ENCODE measurements around the gene PIPOX. TPM values are rescaled to one million over a fixed set of nuclear protein-coding genes. Genes with fewer than 3 reads are reported as not detected.

The PIPOX gene
- total RNA-seq, 4 donors from 2014 or later = 0.52 to 11.2 (median 6.7) TPM

GRCh38 chr17:29058391-29058790 is 15.4 kb downstream of the PIPOX start:
- TF ChIP-seq POLR2AphosphoS5 (IDR thresholded peaks at IDR 0.05) (no peak), POLR2A (IDR thresholded peaks at IDR 0.05) (no peak), EP300 (IDR thresholded peaks at IDR 0.05) (no peak)
- TF ChIP-seq, protein P1, sequence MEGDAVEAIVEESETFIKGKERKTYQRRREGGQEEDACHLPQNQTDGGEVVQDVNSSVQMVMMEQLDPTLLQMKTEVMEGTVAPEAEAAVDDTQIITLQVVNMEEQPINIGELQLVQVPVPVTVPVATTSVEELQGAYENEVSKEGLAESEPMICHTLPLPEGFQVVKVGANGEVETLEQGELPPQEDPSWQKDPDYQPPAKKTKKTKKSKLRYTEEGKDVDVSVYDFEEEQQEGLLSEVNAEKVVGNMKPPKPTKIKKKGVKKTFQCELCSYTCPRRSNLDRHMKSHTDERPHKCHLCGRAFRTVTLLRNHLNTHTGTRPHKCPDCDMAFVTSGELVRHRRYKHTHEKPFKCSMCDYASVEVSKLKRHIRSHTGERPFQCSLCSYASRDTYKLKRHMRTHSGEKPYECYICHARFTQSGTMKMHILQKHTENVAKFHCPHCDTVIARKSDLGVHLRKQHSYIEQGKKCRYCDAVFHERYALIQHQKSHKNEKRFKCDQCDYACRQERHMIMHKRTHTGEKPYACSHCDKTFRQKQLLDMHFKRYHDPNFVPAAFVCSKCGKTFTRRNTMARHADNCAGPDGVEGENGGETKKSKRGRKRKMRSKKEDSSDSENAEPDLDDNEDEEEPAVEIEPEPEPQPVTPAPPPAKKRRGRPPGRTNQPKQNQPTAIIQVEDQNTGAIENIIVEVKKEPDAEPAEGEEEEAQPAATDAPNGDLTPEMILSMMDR (IDR thresholded peaks at IDR 0.05) = no peak
- Histone ChIP-seq H3K27ac (no peak overlapping the region), H3K27me3 (peaks cover 2% of the 10 kb centered on the region), H3K4me3 (no peak overlapping the region), H3K9me3 (no peaks in the 10 kb centered on the region), H3K4me1 (no peaks in the 10 kb centered on the region), H3K36me3 (no peaks in the 10 kb centered on the region)
- ATAC-seq = no peak
- WGBS, 2 donors (ENCODE audit: low coverage in 1 of 2) = 79 to 83% methylated on average over 1 to 3 of the region's 3 CpGs

DNA sequence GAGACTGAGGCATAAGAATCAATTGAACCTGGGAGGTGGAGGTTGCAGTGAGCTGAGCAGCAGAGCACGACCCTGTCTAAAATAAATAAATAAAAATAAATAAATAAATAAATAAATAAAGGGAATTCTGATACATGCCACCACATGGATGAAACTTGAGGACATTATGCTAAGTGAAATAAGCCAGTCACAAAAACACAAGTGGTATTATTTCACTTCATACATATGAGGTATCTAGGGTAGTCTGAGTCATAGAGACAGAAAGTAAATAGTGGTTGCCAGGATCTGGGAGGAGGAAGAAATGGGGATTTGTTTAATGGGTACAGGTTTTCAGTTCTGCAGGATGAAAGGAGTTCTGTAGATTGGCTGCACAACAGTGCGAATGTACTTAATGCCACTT is 16.3 kb downstream of the PIPOX start:
- H3K27me3 ChIP-seq = peaks cover 11% of the 10 kb centered on the region
- no peak overlapping the region for H3K27ac ChIP-seq
- no peak overlapping the region for H3K4me3 ChIP-seq
- no peak for ATAC-seq
- H3K36me3 ChIP-seq = no peaks in the 10 kb centered on the region
- H3K9me3 ChIP-seq = no peaks in the 10 kb centered on the region
- H3K4me1 ChIP-seq = no peaks in the 10 kb centered on the region
- TF ChIP-seq, protein P1 (IDR thresholded peaks at IDR 0.05) = no peak
- TF ChIP-seq POLR2AphosphoS5 (IDR thresholded peaks at IDR 0.05) = no peak
- TF ChIP-seq EP300 (IDR thresholded peaks at IDR 0.05) = no peak
- TF ChIP-seq POLR2A (IDR thresholded peaks at IDR 0.05) = no peak
- 59 to 76% methylated on average over 2 of the region's 2 CpGs for WGBS, 2 donors (ENCODE audit: low coverage in 1 of 2)

- Histone ChIP-seq H3K4me1 (no peaks in the 10 kb centered on the region), H3K27ac (no peak overlapping the region), H3K9me3 (no peaks in the 10 kb centered on the region), H3K36me3 (no peaks in the 10 kb centered on the region), H3K27me3 (peaks cover 23% of the 10 kb centered on the region), H3K4me3 (no peak overlapping the region)
- TF ChIP-seq, protein P1 (IDR thresholded peaks at IDR 0.05) = no peak
- TF ChIP-seq POLR2AphosphoS5 (IDR thresholded peaks at IDR 0.05) (no peak), POLR2A (IDR thresholded peaks at IDR 0.05) (no peak), EP300 (IDR thresholded peaks at IDR 0.05) (no peak)
- 30 to 33% methylated on average over 4 to 5 of the region's 6 CpGs for WGBS, 2 donors (ENCODE audit: low coverage in 1 of 2)
- ATAC-seq = no peak
These were observed 17.5 kb downstream of the PIPOX start for GRCh38 chr17:29060475-29060874.

DNA sequence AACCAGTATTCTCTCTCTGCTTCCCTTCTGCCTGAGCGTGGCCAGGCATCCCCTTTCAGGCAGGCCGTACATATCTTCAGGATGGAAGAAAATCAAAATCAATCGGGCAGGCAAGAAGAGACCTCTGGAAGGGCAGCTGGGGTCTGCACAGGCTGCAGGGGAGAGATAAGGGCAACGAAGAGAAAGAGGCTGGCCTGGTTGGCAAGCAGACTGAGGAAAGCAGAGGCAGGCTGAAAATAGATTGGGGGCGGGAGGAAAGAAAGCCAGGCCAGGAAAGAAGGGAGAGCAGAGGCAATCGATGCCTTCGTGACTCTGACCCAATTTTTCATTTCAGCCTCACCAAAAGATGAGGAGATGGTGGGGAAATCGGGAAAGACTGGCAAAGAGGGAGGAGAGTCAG is 18.1 kb downstream of the PIPOX start:
- 18 to 22% methylated on average over 4 to 8 of the region's 8 CpGs for WGBS, 2 donors (ENCODE audit: low coverage in 1 of 2)
- no peak for ATAC-seq

DNA sequence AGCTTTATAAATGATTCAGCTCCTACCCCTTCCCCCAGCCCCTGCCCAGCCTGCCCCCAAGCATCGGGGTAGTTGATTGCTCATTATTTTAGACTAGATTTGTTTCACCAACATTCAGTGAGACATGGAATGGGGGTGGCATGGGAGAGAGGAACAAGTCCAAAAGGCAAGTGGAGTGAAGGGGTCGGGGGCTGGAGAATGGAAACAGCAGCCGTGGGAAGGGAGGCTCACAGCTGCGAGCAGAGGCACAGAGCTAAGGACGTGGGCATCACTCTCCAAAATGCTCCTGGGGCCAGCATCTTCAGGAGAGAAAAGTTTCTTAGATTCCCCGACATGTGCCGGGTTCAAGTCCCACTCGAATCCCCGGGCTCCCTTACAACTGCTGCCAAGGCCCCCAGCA is 19.3 kb downstream of the PIPOX start:
- no peak overlapping the region for H3K4me3 ChIP-seq
- WGBS, 2 donors (ENCODE audit: low coverage in 1 of 2) = 81 to 95% methylated on average over 4 to 5 of the region's 9 CpGs
- no peaks in the 10 kb centered on the region for H3K4me1 ChIP-seq
- peaks cover 39% of the 10 kb centered on the region for H3K27me3 ChIP-seq
- no peaks in the 10 kb centered on the region for H3K36me3 ChIP-seq
- H3K9me3 ChIP-seq = no peaks in the 10 kb centered on the region
- ATAC-seq = no peak
- no peak overlapping the region for H3K27ac ChIP-seq
- TF ChIP-seq, protein P1 (IDR thresholded peaks at IDR 0.05) = no peak
- TF ChIP-seq POLR2A (IDR thresholded peaks at IDR 0.05) = no peak
- no peak for TF ChIP-seq EP300 (IDR thresholded peaks at IDR 0.05)
- no peak for TF ChIP-seq POLR2AphosphoS5 (IDR thresholded peaks at IDR 0.05)

More for the DNA sequence above, 18.1 kb downstream of the PIPOX start:
- H3K9me3 ChIP-seq = no peaks in the 10 kb centered on the region
- TF ChIP-seq POLR2AphosphoS5 (IDR thresholded peaks at IDR 0.05) = no peak
- H3K27ac ChIP-seq = no peak overlapping the region
- H3K27me3 ChIP-seq = peaks cover 28% of the 10 kb centered on the region
- H3K4me1 ChIP-seq = no peaks in the 10 kb centered on the region
- no peaks in the 10 kb centered on the region for H3K36me3 ChIP-seq
- H3K4me3 ChIP-seq = no peak overlapping the region

Data from gastroesophageal sphincter (tissue), 4 donors.